Non-pigmented ciliary epithelial cell (primary cell): ENCODE measurements around the gene PPP6R2.
"Not testable (repeated sequence)": the region's sequence is repeated elsewhere in the genome, so short reads cannot be mapped to it uniquely, and the experiment has no call there.

Experiments
- DNase-seq: peaks from one replicate; pipeline ENCODE4 v3.0.0-alpha.2; 2010; ENCODE audit warnings: low read depth

Gene PPP6R2

GRCh38 chr22:50346470-50346869, 3.3 kb downstream of the PPP6R2 start:
- DNase-seq = no peak

DNA sequence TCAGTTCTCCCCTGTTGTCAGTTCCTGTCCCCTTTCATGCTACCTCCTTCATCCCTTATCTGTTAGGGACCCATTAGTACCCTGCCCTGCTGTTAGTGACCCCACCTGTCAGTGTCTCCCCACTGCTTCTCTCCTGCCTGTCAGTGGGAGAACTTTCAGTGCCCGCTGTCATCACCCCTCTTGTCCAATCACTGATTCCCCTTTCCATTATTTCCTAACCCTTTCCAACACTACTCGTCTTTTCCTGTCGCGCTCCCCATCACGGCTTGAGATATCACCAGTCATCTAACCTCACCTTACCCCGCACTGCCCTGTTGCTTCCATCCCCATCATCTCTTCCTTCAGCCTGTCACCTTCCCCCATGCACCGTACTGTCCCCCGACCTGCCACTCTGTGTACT, 4.0 kb downstream of the PPP6R2 start:
- DNase-seq = no peak

DNA sequence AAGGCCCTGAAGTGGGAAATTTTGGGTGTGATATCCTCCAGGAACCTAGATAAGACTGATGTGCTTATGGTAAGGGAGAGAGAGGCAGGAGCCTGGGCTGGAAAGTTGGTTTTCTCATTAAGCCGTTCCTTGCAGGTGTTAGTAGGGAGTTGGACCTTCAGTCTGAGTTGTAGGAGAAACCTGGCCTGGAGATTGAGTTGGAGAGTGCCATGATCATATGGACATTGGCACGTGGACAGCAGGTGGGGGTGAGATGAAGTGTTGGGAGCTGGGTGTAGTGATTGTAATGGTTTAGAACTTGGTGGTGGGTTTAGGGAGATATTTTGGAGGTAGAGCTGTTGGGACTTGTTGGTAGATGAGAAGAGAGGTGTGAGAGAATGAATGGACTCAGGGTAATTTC, 4.9 kb downstream of the PPP6R2 start:
- DNase-seq = no peak

GRCh38 chr22:50356186-50356585, 13.1 kb downstream of the PPP6R2 start:
- no peak for DNase-seq

GRCh38 chr22:50357222-50357621, 14.1 kb downstream of the PPP6R2 start:
- no peak for DNase-seq

GRCh38 chr22:50357756-50358155, 14.6 kb downstream of the PPP6R2 start:
- DNase-seq = no peak

- DNase-seq = no peak
Measured at GRCh38 chr22:50360578-50360977, 17.5 kb downstream of the PPP6R2 start.

DNA sequence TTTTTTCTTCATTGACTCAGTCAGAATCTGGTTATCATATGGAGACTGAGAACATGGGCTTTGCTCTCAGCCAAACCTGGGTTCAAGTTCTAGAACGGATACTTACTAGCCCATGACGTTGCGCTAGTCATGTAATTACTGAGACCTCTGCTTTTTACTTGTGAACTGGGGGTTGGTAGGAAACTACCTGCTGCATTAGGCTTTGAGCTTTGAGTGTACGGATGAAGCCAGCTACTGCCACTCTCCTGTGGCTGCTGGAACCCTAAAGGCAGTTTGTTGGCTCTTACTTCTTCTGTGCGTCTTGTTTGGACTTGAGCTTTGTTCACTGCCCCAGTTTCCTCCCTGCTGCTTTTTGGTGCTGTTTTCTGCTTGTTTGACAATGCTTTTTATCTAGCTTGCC, 18.1 kb downstream of the PPP6R2 start:
- DNase-seq = no peak

DNA sequence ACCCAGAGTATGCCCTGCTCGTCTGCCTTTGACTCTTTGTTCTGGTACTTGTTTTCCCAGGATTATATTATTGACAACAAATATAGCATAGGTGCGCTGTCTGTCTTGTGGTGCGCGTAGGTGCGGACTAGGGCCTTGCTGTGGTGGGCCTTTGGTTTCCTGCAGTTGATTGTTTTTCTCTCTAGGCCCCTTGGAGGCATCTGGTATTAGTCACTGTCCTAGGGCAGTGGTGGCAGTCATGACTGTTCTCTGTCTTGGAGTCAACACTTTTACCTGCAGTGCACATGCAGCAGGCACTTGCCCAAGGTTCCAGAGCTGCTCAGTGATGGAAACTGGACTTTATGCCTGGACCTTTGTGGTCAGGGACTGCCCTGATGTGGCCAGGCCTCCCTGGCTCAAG, 18.6 kb downstream of the PPP6R2 start:
- DNase-seq = no peak

DNA sequence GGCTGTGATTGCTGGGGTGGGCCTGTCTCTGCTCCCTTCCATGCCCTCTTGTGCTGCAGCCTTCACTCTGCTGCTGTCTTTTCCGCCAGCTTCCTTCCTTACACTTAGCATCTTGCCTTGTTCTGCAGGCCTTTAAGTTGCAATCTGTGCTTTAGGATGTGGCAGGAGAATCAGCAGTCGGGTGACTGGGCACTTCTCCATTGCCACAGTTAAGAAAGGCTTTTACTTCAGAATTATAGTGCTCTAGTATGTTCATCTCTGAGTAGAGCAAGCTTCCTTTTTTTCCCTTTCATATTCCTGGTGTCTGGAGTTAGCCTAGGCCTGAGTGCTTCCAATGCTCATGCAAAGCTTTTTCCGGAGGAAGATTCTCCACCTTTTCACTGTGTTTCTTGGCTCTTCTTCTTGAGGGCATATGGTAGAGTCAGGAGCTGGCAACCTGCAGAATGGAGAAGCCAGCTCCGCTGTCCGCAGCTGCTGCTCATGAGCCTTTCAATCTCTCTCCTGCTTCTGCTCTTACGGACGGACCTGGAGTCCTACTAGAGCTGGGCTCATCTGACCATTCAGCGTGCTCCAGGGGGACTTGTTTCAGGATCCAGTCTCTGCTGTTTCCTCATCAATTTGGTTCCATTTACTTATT, 20.2 kb downstream of the PPP6R2 start:
- no peak for DNase-seq

DNA sequence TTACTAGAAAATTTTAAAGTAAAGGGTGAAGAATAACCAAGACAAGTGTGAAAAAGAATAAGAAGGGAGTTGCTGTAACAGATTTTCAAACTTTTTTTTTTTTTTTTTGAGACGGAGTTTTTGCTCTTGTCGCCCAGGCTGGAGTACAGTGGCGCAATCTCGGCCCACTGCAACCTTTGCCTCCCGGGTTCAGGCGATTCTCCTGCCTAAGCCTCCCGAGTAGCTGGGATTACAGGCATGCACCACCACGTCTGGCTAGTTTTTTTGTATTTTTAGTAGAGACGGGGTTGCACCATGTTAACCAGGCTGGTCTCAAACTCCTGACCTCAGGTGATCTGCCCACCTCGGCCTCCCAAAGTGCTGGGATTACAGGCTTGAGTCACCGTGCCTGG, 20.7 kb downstream of the PPP6R2 start:
- not testable (repeated sequence) for DNase-seq

GRCh38 chr22:50367778-50368500, 24.8 kb downstream of the PPP6R2 start:
- DNase-seq = no peak

- DNase-seq = no peak
Measured at GRCh38 chr22:50371101-50371648, 28.0 kb downstream of the PPP6R2 start.

- no peak for DNase-seq
Measured at GRCh38 chr22:50376085-50376651, 33.0 kb downstream of the PPP6R2 start.

GRCh38 chr22:50381021-50381555, 38.0 kb downstream of the PPP6R2 start:
- not testable (repeated sequence) for DNase-seq

DNA sequence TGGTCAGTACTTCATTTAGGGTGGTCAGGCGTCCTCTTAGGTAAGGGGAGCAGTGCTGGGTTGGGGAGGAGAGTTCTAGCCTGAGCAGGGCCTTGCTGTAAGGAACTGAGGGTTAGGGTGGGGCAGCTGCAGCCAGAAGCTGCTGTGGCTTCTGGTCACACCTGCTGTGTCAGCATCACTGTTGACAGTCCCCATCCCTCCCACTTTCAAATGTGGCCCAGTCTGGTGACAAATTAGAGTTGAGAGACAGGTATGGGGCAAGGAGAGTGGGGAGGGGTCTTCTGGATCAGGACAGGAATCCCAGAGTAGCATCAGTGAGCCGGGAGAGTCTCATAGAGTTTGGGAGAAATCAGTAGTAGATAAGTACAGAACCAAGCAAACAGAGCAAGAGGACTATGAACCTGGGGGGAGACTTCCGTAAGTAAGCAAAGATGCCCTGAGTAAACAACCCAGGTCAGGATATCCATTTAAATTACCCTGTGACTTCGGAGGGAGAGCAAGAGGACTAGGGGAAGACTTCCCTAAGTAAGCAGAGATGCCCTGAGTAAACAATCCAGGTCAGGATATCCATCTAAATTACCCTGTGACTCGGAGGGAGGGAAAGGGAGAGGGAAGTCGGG, 53.7 kb downstream of the PPP6R2 start:
- DNase-seq = no peak

- not testable (repeated sequence) for DNase-seq
Measured at GRCh38 chr22:50397371-50398060, 54.4 kb downstream of the PPP6R2 start.

DNA sequence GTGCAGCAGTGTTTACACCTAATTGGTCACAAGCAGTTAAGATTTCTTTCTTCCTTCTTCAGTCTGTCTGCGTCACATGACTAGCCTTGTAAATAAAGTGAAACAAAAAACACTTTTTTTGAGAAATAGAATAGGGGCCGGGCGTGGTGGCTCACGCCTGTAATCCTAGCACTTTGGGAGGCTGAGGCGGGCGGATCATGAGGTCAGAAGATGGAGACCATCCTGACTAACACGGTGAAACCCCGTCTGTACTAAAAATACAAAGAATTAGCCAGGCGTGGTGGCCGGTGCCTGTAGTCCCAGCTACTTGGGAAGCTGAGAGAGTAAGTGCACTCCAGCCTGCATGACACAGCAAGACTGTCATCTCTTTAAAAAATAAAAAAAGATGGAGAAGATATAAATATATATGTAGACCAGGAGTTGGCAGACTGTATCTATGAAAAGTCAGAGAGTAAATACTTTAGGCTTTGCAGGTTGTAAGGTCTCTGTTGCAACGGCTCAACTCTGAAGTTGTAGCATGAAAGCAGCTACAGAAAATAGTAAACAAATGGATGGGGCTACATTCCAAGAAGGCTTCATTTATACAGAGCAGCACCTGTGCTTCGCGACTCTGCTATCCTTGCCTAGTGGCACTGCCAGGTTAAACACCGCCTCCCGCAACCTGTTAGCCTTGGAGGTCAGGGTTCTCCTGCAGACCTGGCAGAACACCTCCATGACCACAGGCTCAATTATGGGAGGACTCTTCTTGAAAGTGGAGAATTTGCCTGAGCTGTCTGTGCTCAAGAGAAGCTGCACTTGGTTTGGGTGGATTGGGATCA, 55.9 kb downstream of the PPP6R2 start:
- DNase-seq = no peak

GRCh38 chr22:50399751-50400331, 56.7 kb downstream of the PPP6R2 start:
- no peak for DNase-seq

DNA sequence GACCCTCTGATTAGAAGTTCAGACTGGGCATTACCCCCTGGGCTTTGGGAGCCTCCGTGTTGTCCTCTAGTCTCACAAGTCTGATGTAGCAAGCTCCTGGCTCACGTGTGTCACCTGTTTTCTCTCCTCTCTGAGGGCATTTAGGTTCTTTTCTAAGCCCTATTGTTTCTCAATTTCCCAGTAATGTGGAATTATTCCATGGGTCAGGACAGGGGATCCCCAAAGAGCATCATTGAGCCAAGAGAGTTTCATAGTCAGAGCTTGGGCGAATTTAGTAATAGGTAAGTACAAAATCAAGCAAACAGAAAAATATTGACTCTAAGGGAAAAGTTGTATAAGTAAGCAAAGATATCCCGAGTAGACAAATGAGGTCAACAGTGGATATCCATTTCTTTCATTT, 57.3 kb downstream of the PPP6R2 start:
- no peak for DNase-seq

GRCh38 chr22:50400931-50401330, 57.8 kb downstream of the PPP6R2 start:
- no peak for DNase-seq
